Transverse colon (tissue), 3 donors: ENCODE measurements around the gene PRCD.

Experiments
- EP300 ChIP-seq: sonication (generic); formaldehyde crosslinking; IDR thresholded peaks from one replicate; pipeline ENCODE4 v1.6.1; 2017; ENCODE audit warnings: antibody characterized with exemption, low read depth
- POLR2A ChIP-seq: fragments of 450-650 bp; IDR thresholded peaks from one replicate; pipeline ENCODE4 v1.6.1; 2016; ENCODE audit warnings: antibody characterized with exemption, mild to moderate bottlenecking, moderate library complexity
- TF ChIP-seq, protein P1 (sequence below), 5 experiments: fragments of 200-600 bp in 3 of 5; fragments of 450-650 bp in 2 of 5; sonication (generic) in 3 of 5; IDR thresholded peaks; 1 replicate in 2 of 5; 2 replicates in 3 of 5; pipeline ENCODE4 v1.5.1; 2016 to 2017; ENCODE audit warnings: antibody characterized with exemption in 5 of 5, inconsistent platforms in 3 of 5, mild to moderate bottlenecking in 2 of 5, moderate library complexity in 1 of 5

DNA sequence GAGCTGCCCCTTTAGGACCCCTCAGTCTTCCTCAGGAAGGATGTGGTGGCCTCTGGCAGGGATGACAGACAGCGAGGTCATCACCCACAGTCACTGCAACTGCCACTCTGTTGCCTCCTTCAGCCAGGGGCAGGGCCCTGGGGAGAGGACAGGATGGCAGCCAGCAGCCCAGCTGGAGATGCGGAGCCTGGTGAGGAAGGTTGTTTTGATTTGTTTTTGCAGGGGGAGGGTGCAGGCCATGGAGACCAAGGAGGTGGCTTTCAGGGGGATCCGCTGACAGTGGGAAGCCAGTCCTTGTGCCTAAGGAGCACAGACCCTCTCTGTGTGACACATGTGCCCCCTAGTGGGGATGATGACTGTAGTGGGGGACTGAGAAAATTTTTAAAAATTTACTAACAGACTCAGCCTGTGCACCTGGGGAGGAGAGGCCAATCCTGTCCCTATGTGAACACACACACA, 7.4 kb downstream of the PRCD start:
- TF ChIP-seq, protein P1, sequence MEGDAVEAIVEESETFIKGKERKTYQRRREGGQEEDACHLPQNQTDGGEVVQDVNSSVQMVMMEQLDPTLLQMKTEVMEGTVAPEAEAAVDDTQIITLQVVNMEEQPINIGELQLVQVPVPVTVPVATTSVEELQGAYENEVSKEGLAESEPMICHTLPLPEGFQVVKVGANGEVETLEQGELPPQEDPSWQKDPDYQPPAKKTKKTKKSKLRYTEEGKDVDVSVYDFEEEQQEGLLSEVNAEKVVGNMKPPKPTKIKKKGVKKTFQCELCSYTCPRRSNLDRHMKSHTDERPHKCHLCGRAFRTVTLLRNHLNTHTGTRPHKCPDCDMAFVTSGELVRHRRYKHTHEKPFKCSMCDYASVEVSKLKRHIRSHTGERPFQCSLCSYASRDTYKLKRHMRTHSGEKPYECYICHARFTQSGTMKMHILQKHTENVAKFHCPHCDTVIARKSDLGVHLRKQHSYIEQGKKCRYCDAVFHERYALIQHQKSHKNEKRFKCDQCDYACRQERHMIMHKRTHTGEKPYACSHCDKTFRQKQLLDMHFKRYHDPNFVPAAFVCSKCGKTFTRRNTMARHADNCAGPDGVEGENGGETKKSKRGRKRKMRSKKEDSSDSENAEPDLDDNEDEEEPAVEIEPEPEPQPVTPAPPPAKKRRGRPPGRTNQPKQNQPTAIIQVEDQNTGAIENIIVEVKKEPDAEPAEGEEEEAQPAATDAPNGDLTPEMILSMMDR (IDR thresholded peaks at IDR 0.05): peak; percentile 54 to 69 (median 58)
- no peak for TF ChIP-seq EP300
- TF ChIP-seq POLR2A: no peak
